HL-60 (cell line): ENCODE measurements around the gene CRIM1.

Source experiments
- POLR2AphosphoS5 ChIP-seq: IDR thresholded peaks from 2 replicates; pipeline ENCODE4 v1.6.1; 2012; ENCODE audit warnings: low read depth
- TF ChIP-seq, protein P1 (sequence below): IDR thresholded peaks from one replicate; pipeline ENCODE4 v1.5.1; 2011; ENCODE audit warnings: low read length, control low read depth, inconsistent platforms; ENCODE audit not compliant: insufficient read depth

DNA sequence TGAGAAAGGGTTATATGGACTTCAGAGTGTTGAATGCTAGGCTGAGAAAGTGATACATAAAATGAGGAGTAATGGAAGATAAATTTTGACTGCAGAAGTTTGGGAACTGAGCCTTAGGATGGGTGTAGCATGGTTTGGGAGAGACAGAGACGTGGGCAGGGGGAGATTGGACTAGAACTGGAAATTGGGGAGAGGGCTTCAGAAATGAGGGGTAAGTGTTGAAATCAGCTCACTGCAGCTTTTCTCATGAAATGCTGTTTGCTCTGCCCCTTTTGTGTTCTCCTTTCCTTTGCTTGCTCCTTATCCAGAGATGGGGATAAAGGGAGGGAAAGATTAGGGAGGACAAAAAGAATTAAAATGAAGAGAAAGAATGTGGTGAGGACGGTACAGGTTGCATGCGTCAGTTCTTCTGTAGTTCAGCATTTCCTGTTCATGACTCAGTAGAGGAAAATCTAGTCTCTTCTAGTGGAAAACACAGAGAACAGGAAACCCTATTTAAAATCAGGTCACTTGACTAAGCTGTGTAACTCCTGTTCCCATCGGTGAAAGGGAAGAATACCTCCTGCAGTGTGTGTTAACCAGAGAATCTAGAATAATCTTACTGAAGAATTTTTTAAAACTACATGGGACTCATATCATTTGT is 105.6 kb downstream of the CRIM1 start:
- TF ChIP-seq, protein P1, sequence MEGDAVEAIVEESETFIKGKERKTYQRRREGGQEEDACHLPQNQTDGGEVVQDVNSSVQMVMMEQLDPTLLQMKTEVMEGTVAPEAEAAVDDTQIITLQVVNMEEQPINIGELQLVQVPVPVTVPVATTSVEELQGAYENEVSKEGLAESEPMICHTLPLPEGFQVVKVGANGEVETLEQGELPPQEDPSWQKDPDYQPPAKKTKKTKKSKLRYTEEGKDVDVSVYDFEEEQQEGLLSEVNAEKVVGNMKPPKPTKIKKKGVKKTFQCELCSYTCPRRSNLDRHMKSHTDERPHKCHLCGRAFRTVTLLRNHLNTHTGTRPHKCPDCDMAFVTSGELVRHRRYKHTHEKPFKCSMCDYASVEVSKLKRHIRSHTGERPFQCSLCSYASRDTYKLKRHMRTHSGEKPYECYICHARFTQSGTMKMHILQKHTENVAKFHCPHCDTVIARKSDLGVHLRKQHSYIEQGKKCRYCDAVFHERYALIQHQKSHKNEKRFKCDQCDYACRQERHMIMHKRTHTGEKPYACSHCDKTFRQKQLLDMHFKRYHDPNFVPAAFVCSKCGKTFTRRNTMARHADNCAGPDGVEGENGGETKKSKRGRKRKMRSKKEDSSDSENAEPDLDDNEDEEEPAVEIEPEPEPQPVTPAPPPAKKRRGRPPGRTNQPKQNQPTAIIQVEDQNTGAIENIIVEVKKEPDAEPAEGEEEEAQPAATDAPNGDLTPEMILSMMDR: no peak
- TF ChIP-seq POLR2AphosphoS5: no peak
